ENCODE results near the gene HPSE2. TPM values are rescaled to one million over a fixed set of nuclear protein-coding genes. Genes with fewer than 3 reads are reported as not detected.

HPSE2 gene
- total RNA-seq, 1 experiment from 2014 or later, result 0.20 TPM

- DNase-seq, result no peak
- no peak overlapping the region for H3K23ac ChIP-seq (ENCODE audit: insufficient read length, low read depth, low read length)
- H3K4me3 Mint-ChIP-seq, result no peak overlapping the region
- peaks cover 21 to 26% of the 10 kb centered on the region in 2 experiments for H3K4me1 Mint-ChIP-seq
- H3K9me3 Mint-ChIP-seq, result peaks cover 0 to 4% of the 10 kb centered on the region in 2 experiments; a peak in 1 of 5 replicates
- no peak overlapping the region for H4K8ac ChIP-seq (replicated peaks; ENCODE audit: insufficient read length, low read depth, low read length)
- no peak overlapping the region for H4K91ac ChIP-seq (ENCODE audit: insufficient read length, low read depth, low read length)
- no peak overlapping the region for H2BK12ac ChIP-seq (ENCODE audit: insufficient read length, low read depth, low read length)
- H3K4me2 ChIP-seq (ENCODE audit: insufficient read depth, insufficient read length, low read length), result no peak overlapping the region
- no peak overlapping the region for H3K18ac ChIP-seq (ENCODE audit: insufficient read length, low read depth, low read length)
- no peaks in the 10 kb centered on the region for H3K79me1 ChIP-seq (ENCODE audit: insufficient read depth, low read depth, low read length, poor library complexity, severe bottlenecking)
- H2AK5ac ChIP-seq (ENCODE audit: insufficient read length, low read length), result no peak overlapping the region
- no peak overlapping the region for H2AFZ ChIP-seq (ENCODE audit: low read length)
- no peak overlapping the region for H2BK20ac ChIP-seq (ENCODE audit: low read depth, low read length, poor library complexity, severe bottlenecking)
- no peak overlapping the region for H2BK120ac ChIP-seq (ENCODE audit: low read depth, low read length, poor library complexity, severe bottlenecking)
- H3K9ac ChIP-seq (ENCODE audit: extremely low read depth, insufficient read length, low read length), result no peak overlapping the region
- no peak overlapping the region for H2BK5ac ChIP-seq (ENCODE audit: insufficient read length, low read length)
- H3K4ac ChIP-seq (ENCODE audit: low read depth, low read length), result no peak overlapping the region
- H3K27ac ChIP-seq (ENCODE audit: insufficient read length, low read depth, low read length), result no peak overlapping the region
- H3T11ph ChIP-seq (ENCODE audit: low read length), result no peak overlapping the region
- H4K20me1 ChIP-seq (ENCODE audit: control insufficient read depth, insufficient read depth, insufficient read length), result no peaks in the 10 kb centered on the region
- H3K27me3 Mint-ChIP-seq (ENCODE audit: low read depth), result peaks cover 15% of the 10 kb centered on the region
- H3K79me2 ChIP-seq (ENCODE audit: insufficient read depth, low read length), result no peaks in the 10 kb centered on the region
- TF ChIP-seq, protein P1, sequence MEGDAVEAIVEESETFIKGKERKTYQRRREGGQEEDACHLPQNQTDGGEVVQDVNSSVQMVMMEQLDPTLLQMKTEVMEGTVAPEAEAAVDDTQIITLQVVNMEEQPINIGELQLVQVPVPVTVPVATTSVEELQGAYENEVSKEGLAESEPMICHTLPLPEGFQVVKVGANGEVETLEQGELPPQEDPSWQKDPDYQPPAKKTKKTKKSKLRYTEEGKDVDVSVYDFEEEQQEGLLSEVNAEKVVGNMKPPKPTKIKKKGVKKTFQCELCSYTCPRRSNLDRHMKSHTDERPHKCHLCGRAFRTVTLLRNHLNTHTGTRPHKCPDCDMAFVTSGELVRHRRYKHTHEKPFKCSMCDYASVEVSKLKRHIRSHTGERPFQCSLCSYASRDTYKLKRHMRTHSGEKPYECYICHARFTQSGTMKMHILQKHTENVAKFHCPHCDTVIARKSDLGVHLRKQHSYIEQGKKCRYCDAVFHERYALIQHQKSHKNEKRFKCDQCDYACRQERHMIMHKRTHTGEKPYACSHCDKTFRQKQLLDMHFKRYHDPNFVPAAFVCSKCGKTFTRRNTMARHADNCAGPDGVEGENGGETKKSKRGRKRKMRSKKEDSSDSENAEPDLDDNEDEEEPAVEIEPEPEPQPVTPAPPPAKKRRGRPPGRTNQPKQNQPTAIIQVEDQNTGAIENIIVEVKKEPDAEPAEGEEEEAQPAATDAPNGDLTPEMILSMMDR (conservative IDR thresholded peaks at IDR 0.05), result no peak
- no peak overlapping the region for H3K14ac ChIP-seq (ENCODE audit: insufficient read depth, low read length)
- no peak overlapping the region for H4K5ac ChIP-seq (ENCODE audit: insufficient read length, low read depth, low read length)
- H3K27ac Mint-ChIP-seq, result no peak overlapping the region
- H3K9me3 ChIP-seq (ENCODE audit: control insufficient read depth, low read depth, low read length), result no peaks in the 10 kb centered on the region
- H3K27me3 ChIP-seq (ENCODE audit: insufficient read depth, low read length), result no peaks in the 10 kb centered on the region
- H2BK15ac ChIP-seq (ENCODE audit: low read depth, low read length), result no peak overlapping the region
- H3K4me1 ChIP-seq (ENCODE audit: insufficient read depth, low read length), result no peaks in the 10 kb centered on the region
- no peak overlapping the region for H3K56ac ChIP-seq (ENCODE audit: insufficient read length, low read depth, low read length)
- H3K36me3 Mint-ChIP-seq (ENCODE audit: insufficient read depth in 1 of 3, low read depth in 3 of 3), result no peaks in the 10 kb centered on the region; a peak in 1 of 7 replicates
- no peaks in the 10 kb centered on the region for H3K23me2 ChIP-seq (ENCODE audit: insufficient read length, low read depth, low read length, poor library complexity, severe bottlenecking)
Measured at GRCh38 chr10:98474628-98475027, 761.0 kb downstream of the HPSE2 start.
